Panc1 (cell line): Measurements from ENCODE around the gene PEAR1.

Experiments used
- REST ChIP-seq, 2 experiments: IDR thresholded peaks; 2 replicates each; pipeline ENCODE4 v1.6.1; 2011 to 2012; ENCODE audit warnings: low read depth in 2 of 2, control low read depth in 1 of 2, low read length in 1 of 2, mild to moderate bottlenecking in 1 of 2, moderate library complexity in 1 of 2; ENCODE audit not compliant: insufficient read depth in 1 of 2
- TCF7L2 ChIP-seq: IDR thresholded peaks from 2 replicates; pipeline ENCODE4 v1.6.1; 2011; ENCODE audit warnings: mild to moderate bottlenecking, low read depth, low read length, inconsistent platforms
- TF ChIP-seq, protein P1 (sequence below): fragments of 450-650 bp; IDR thresholded peaks from 2 replicates; pipeline ENCODE4 v1.5.1; 2017; ENCODE audit warnings: mild to moderate bottlenecking

DNA sequence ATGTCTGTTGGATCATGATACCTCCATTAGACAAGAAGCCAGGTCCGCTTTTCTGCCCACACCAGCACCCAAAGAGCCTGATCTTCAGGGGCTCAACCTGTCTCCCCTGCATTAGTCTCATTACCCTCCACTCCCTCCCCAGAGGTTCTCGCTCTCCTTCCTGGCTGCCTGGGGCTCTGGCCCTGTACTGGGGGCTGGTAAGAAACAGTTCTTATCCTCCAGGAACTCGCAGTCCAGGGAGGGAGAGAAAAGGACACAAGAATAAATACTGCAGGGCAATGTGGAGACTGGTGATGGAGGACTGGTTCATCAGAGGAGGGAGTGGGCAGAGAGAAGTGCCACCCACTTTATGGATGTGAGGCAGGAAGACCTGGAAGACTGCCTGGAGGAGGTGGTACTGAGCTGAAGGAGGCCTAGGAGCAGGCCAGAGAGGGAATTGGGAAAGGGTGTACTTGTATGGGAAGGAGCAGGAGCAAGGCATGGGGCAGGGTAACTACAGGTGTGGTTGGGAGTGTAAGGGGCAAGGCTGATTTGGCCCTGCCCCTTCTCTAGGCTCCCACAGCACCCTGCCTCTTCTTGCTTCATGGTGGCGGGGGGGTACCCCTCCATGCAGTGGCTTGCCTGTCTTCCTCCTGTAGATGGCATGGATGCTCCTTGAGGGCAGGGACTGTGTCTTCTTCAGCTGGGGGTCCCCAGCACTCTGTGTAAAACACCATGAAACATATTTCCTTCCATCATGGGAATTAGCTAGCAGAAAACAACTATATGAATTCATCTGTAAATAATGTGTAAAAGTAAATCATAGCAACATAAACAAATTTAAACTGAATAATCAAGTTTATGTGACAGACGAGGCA is 31.9 kb downstream of the PEAR1 start:
- no peak for TF ChIP-seq REST (IDR thresholded peaks at IDR 0.05; ENCODE audit: insufficient read depth in 1 of 2, low read depth in 2 of 2, low read length in 1 of 2)
- TF ChIP-seq, protein P1, sequence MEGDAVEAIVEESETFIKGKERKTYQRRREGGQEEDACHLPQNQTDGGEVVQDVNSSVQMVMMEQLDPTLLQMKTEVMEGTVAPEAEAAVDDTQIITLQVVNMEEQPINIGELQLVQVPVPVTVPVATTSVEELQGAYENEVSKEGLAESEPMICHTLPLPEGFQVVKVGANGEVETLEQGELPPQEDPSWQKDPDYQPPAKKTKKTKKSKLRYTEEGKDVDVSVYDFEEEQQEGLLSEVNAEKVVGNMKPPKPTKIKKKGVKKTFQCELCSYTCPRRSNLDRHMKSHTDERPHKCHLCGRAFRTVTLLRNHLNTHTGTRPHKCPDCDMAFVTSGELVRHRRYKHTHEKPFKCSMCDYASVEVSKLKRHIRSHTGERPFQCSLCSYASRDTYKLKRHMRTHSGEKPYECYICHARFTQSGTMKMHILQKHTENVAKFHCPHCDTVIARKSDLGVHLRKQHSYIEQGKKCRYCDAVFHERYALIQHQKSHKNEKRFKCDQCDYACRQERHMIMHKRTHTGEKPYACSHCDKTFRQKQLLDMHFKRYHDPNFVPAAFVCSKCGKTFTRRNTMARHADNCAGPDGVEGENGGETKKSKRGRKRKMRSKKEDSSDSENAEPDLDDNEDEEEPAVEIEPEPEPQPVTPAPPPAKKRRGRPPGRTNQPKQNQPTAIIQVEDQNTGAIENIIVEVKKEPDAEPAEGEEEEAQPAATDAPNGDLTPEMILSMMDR: no peak
- TF ChIP-seq TCF7L2: no peak
